ENCODE results near the gene SLC22A15.

SLC22A15 gene

DNA sequence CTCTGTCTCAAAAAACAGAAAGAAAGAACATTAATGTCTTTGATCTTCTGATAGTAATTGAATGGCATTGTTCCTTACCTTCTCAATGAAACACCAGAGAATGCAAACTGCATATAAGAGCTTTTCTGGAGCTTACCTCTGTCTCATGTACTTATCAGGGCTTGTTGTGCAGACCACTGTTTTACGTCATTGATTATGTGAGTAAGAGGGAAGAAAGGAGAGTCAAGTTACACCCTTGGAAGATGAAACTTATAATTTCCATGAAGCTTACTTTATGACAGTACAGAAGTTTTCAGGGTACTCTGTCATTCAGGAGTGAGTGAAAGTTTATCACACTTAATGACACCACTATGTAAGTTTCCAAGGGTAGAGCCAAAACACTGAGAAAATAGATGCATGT is 85.9 kb downstream of the SLC22A15 start:
- Histone ChIP-seq H2AFZ (ENCODE audit: low read depth) (no peak overlapping the region), H3K27ac (no peak overlapping the region), H3K36me3 (ENCODE audit: insufficient read depth) (no peaks in the 10 kb centered on the region), H3K4me1 (ENCODE audit: low read depth, poor library complexity, severe bottlenecking) (no peaks in the 10 kb centered on the region), H3K4me2 (no peak overlapping the region), H3K79me2 (ENCODE audit: insufficient read depth, low read depth) (no peaks in the 10 kb centered on the region), H3K4me3 (IDR thresholded peaks at IDR 0.05; ENCODE audit: insufficient read depth, low read depth, low read length) (no peak overlapping the region), H4K20me1 (ENCODE audit: insufficient read depth) (no peaks in the 10 kb centered on the region), H3K9ac (no peak overlapping the region), H3K27me3 (ENCODE audit: insufficient read depth, low read depth) (no peaks in the 10 kb centered on the region)
- TF ChIP-seq, protein P1, sequence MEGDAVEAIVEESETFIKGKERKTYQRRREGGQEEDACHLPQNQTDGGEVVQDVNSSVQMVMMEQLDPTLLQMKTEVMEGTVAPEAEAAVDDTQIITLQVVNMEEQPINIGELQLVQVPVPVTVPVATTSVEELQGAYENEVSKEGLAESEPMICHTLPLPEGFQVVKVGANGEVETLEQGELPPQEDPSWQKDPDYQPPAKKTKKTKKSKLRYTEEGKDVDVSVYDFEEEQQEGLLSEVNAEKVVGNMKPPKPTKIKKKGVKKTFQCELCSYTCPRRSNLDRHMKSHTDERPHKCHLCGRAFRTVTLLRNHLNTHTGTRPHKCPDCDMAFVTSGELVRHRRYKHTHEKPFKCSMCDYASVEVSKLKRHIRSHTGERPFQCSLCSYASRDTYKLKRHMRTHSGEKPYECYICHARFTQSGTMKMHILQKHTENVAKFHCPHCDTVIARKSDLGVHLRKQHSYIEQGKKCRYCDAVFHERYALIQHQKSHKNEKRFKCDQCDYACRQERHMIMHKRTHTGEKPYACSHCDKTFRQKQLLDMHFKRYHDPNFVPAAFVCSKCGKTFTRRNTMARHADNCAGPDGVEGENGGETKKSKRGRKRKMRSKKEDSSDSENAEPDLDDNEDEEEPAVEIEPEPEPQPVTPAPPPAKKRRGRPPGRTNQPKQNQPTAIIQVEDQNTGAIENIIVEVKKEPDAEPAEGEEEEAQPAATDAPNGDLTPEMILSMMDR (conservative IDR thresholded peaks at IDR 0.05; ENCODE audit: low read depth, low read length) = no peak

DNA sequence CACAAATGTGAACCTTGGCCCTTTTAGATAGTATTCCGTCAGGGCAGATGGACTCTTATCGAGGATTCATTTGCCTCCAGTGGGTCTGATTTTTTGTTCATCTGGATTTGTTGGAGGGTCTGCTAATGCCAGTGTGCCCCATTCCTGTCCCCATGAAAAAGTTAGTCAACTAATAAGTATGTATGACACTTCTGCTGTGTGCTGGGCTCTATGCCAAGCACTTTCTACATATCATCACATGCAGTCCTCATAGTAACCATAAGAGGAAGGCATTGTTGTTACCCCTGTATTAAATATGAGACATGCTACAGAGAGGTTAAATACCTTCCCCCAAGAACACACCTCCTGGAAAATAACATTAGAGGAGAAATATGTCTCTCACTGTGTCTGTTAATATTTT is 88.3 kb downstream of the SLC22A15 start:
- TF ChIP-seq, protein P1 (conservative IDR thresholded peaks at IDR 0.05; ENCODE audit: low read depth, low read length) = no peak
- no peak overlapping the region for H3K9ac ChIP-seq
- no peak overlapping the region for H2AFZ ChIP-seq (ENCODE audit: low read depth)
- H3K79me2 ChIP-seq (ENCODE audit: insufficient read depth, low read depth) = no peaks in the 10 kb centered on the region
- H3K4me1 ChIP-seq (ENCODE audit: low read depth, poor library complexity, severe bottlenecking) = no peaks in the 10 kb centered on the region
- no peaks in the 10 kb centered on the region for H3K27me3 ChIP-seq (ENCODE audit: insufficient read depth, low read depth)
- H4K20me1 ChIP-seq (ENCODE audit: insufficient read depth) = no peaks in the 10 kb centered on the region
- H3K36me3 ChIP-seq (ENCODE audit: insufficient read depth) = no peaks in the 10 kb centered on the region
- no peak overlapping the region for H3K27ac ChIP-seq
- H3K4me3 ChIP-seq (IDR thresholded peaks at IDR 0.05; ENCODE audit: insufficient read depth, low read depth, low read length) = no peak overlapping the region
- no peak overlapping the region for H3K4me2 ChIP-seq

DNA sequence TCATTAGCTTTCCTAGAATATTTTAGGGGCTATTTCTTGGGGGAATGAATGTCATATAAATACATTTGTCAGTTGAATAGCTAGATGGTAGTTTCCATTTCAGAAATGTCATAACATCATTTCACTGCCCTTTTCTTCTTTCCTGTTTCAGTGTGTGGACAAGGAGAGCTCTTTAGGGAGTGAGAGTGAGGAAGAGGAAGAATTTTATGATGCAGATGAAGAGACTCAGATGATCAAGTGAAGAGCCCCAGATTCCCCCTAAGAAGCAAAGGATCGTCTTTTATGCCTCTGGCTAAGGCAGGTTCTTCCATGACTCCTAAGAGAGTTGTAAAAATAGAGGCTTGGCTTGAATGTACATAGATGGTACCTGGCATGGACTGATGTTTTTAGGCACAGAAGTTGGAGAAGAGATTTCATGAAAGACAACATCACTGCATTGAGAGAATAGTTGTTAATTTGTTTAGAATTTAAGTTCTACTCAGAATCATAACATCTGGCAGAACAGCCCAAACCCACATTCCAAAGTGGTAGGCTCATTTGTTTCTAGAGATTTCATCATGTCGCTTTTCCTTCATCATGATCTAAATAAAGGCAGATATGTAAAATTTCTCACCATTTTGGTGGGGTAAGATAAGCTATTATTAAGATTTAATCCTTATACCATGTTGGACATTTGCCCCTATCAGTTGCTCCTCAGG is 90.7 kb downstream of the SLC22A15 start:
- H3K4me1 ChIP-seq (ENCODE audit: low read depth, poor library complexity, severe bottlenecking) = no peaks in the 10 kb centered on the region
- H3K4me3 ChIP-seq (IDR thresholded peaks at IDR 0.05; ENCODE audit: insufficient read depth, low read depth, low read length) = no peak overlapping the region
- no peaks in the 10 kb centered on the region for H3K79me2 ChIP-seq (ENCODE audit: insufficient read depth, low read depth)
- H2AFZ ChIP-seq (ENCODE audit: low read depth) = no peak overlapping the region
- H3K27ac ChIP-seq = no peak overlapping the region
- no peaks in the 10 kb centered on the region for H4K20me1 ChIP-seq (ENCODE audit: insufficient read depth)
- H3K36me3 ChIP-seq (ENCODE audit: insufficient read depth) = no peaks in the 10 kb centered on the region
- H3K9ac ChIP-seq = no peak overlapping the region
- no peak overlapping the region for H3K4me2 ChIP-seq
- TF ChIP-seq, protein P1 (conservative IDR thresholded peaks at IDR 0.05; ENCODE audit: low read depth, low read length) = no peak
- no peaks in the 10 kb centered on the region for H3K27me3 ChIP-seq (ENCODE audit: insufficient read depth, low read depth)

DNA sequence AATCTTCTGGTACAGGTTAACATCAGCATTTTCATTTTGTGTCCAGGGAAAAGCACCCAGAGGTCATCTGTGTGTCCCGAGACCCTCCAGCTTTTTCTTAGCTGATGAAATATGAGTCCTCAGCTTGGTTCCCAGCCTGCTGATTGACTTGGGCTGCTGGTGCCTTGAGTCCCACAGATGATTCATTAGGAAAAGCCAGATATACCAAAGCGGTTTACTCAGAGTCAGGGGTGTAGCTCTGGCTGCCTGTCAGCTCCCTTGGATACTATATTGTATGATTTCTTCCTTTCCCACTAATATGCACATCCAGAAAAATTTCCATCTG is 91.2 kb downstream of the SLC22A15 start:
- Histone ChIP-seq H2AFZ (ENCODE audit: low read depth) (no peak overlapping the region), H3K79me2 (ENCODE audit: insufficient read depth, low read depth) (no peaks in the 10 kb centered on the region), H3K27ac (no peak overlapping the region), H3K36me3 (ENCODE audit: insufficient read depth) (no peaks in the 10 kb centered on the region), H3K9ac (no peak overlapping the region), H3K4me2 (no peak overlapping the region), H3K4me3 (IDR thresholded peaks at IDR 0.05; ENCODE audit: insufficient read depth, low read depth, low read length) (no peak overlapping the region), H4K20me1 (ENCODE audit: insufficient read depth) (no peaks in the 10 kb centered on the region), H3K4me1 (ENCODE audit: low read depth, poor library complexity, severe bottlenecking) (no peaks in the 10 kb centered on the region), H3K27me3 (ENCODE audit: insufficient read depth, low read depth) (no peaks in the 10 kb centered on the region)
- TF ChIP-seq, protein P1 (conservative IDR thresholded peaks at IDR 0.05; ENCODE audit: low read depth, low read length) = no peak

Measured in KMS-11 (cell line).